MM.1S (cell line): ENCODE data around the gene CA5A.

Experiments
- DNase-seq: peaks from one replicate; pipeline ENCODE4 v3.0.0-alpha.2; 2015
- H2AFZ ChIP-seq: fragments of 300-600 bp; sonication (generic); 2 replicates; pipeline ENCODE4 v1.6.0; 2016; ENCODE audit warnings: antibody characterized with exemption, low read length
- H3F3A ChIP-seq: fragments of 300-600 bp; sonication (generic); 2 replicates; pipeline ENCODE4 v1.6.1; 2016; ENCODE audit warnings: mild to moderate bottlenecking, antibody characterized with exemption, low read length, moderate library complexity, mixed read lengths; ENCODE audit not compliant: insufficient read depth
- H3K27ac ChIP-seq: fragments of 300-600 bp; sonication (generic); 2 replicates; pipeline ENCODE4 v1.5.1; 2016; ENCODE audit warnings: mild to moderate bottlenecking, low read length
- H3K27me3 ChIP-seq: fragments of 300-600 bp; sonication (generic); replicated peaks from 2 replicates; pipeline ENCODE4 v1.6.0; 2016; ENCODE audit warnings: low read length; ENCODE audit not compliant: insufficient read depth
- H3K36me3 ChIP-seq: fragments of 300-600 bp; sonication (generic); replicated peaks from 2 replicates; pipeline ENCODE4 v1.6.1; 2016; ENCODE audit warnings: mild to moderate bottlenecking, low read length, mixed read lengths; ENCODE audit not compliant: insufficient read depth
- H3K4me1 ChIP-seq: fragments of 300-600 bp; sonication (generic); 2 replicates; pipeline ENCODE4 v1.6.1; 2016; ENCODE audit warnings: low read length, mixed read lengths
- H3K4me2 ChIP-seq: fragments of 300-600 bp; sonication (generic); 2 replicates; pipeline ENCODE4 v1.6.0; 2016; ENCODE audit warnings: low read depth, low read length
- H3K4me3 ChIP-seq: fragments of 300-600 bp; sonication (generic); 2 replicates; pipeline ENCODE4 v1.5.1; 2016; ENCODE audit warnings: low read length, mixed read lengths
- H3K79me2 ChIP-seq: fragments of 300-600 bp; sonication (generic); 2 replicates; pipeline ENCODE4 v1.6.1; 2016; ENCODE audit warnings: mixed run types, low read length, mixed read lengths
- H3K9ac ChIP-seq: fragments of 300-600 bp; sonication (generic); 2 replicates; pipeline ENCODE4 v1.6.1; 2016; ENCODE audit warnings: low read length, mixed read lengths
- H3K9me2 ChIP-seq: fragments of 300-600 bp; sonication (generic); replicated peaks from 2 replicates; pipeline ENCODE4 v1.6.1; 2016; ENCODE audit warnings: mild to moderate bottlenecking, low read length, mixed read lengths; ENCODE audit not compliant: insufficient read depth
- H3K9me3 ChIP-seq: fragments of 300-600 bp; sonication (generic); replicated peaks from 2 replicates; pipeline ENCODE4 v1.6.1; 2016; ENCODE audit warnings: mild to moderate bottlenecking, low read length, mixed read lengths; ENCODE audit not compliant: insufficient read depth
- H4K20me1 ChIP-seq: fragments of 300-600 bp; sonication (generic); 2 replicates; pipeline ENCODE4 v1.6.1; 2016; ENCODE audit warnings: mild to moderate bottlenecking, low read length, moderate library complexity, mixed read lengths; ENCODE audit not compliant: insufficient read depth
- CTCF ChIP-seq: fragments of 300-600 bp; sonication (generic); IDR thresholded peaks from 2 replicates; pipeline ENCODE4 v1.5.1; 2016; ENCODE audit warnings: antibody characterized with exemption, low read length, mixed read lengths
- EZH2 ChIP-seq: fragments of 300-600 bp; sonication (generic); optimal IDR thresholded peaks from 2 replicates; pipeline ENCODE3; 2017; ENCODE audit warnings: low read depth, mild to moderate bottlenecking, antibody characterized with exemption, low read length, mixed read lengths
- EZH2phosphoT487 ChIP-seq: fragments of 300-600 bp; sonication (generic); IDR thresholded peaks from 2 replicates; pipeline ENCODE4 v1.6.1; 2018; ENCODE audit warnings: antibody characterized with exemption, low read length

CA5A gene

GRCh38 chr16:87958632-87959031 lies 22.3 kb upstream of the CA5A start:
- no peaks in the 10 kb centered on the region for H3K27me3 ChIP-seq
- H3K79me2 ChIP-seq, result peaks cover 90% of the 10 kb centered on the region
- no peak overlapping the region for H3K4me3 ChIP-seq
- no peaks in the 10 kb centered on the region for H3K36me3 ChIP-seq
- peaks cover 17% of the 10 kb centered on the region for H3F3A ChIP-seq
- peaks cover 28% of the 10 kb centered on the region for H3K4me1 ChIP-seq
- no peak for DNase-seq
- no peaks in the 10 kb centered on the region for H4K20me1 ChIP-seq
- no peak for TF ChIP-seq EZH2phosphoT487
- TF ChIP-seq CTCF, result no peak
- no peak for TF ChIP-seq EZH2
- H3K9ac ChIP-seq, result no peak overlapping the region
- H3K9me2 ChIP-seq, result no peaks in the 10 kb centered on the region
- H2AFZ ChIP-seq, result no peak overlapping the region
- H3K27ac ChIP-seq, result no peak overlapping the region
- no peaks in the 10 kb centered on the region for H3K9me3 ChIP-seq
- H3K4me2 ChIP-seq, result no peak overlapping the region

DNA sequence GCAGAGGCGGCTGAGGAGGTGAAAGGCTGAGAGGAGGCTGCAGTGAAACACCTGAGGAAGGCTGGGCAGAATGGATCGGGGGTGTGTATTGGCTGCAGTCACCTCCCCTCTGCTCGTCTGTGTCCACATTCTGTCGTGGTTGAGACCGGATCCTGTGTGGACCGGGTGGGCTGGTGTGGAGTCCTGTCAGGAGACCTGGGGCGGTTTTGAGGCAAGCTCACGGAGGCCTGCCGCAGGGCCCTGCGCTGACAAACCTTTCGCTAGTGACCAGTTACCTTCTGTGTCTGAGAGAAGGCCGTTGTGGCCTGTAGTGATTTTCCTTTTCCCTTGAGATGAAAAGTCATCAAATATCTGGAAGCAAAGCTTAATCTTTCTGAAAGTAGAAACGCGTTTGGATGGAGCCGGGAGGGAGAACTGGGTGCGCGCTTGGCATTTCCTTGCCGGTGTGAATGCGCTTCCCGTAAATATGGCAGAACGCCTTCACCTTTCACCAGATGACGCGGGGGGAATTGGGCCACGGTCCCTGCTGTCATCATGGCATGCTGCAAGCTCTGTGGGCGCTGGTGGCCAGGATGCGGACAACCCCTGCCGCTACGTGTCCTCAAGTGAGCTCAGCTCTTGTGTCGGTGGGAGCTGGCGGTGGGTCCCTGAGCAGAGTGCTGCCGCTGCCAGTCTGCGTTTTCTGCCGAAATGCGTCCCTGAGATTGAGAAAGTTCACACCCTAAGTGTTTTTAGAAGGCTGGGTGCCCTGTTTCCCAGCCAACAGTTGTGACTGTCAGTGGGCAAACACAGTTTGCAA lies 21.2 kb upstream of the CA5A start:
- Histone ChIP-seq H2AFZ (no peak overlapping the region), H3K9me2 (no peaks in the 10 kb centered on the region), H3K4me3 (no peak overlapping the region), H3F3A (peaks cover 17% of the 10 kb centered on the region), H3K9ac (no peak overlapping the region), H4K20me1 (no peaks in the 10 kb centered on the region), H3K36me3 (no peaks in the 10 kb centered on the region), H3K27me3 (no peaks in the 10 kb centered on the region), H3K27ac (peak overlapping the region; percentile 99; the same call in 1 of the 2 replicates), H3K4me1 (peaks cover 28% of the 10 kb centered on the region), H3K9me3 (no peaks in the 10 kb centered on the region), H3K79me2 (peaks cover 90% of the 10 kb centered on the region), H3K4me2 (peak overlapping the region; percentile 76; the same call in 1 of the 2 replicates)
- no peak for DNase-seq
- TF ChIP-seq EZH2 (no peak), CTCF (no peak), EZH2phosphoT487 (no peak)

- Histone ChIP-seq H3F3A (peaks cover 17% of the 10 kb centered on the region), H3K4me3 (peak overlapping the region; percentile 41), H3K36me3 (no peaks in the 10 kb centered on the region), H3K9ac (peak overlapping the region; percentile 74), H2AFZ (no peak overlapping the region), H3K79me2 (peaks cover 92% of the 10 kb centered on the region), H3K9me3 (no peaks in the 10 kb centered on the region), H3K27ac (peak overlapping the region; percentile 99), H3K4me2 (peak overlapping the region; percentile 76), H4K20me1 (no peaks in the 10 kb centered on the region), H3K27me3 (no peaks in the 10 kb centered on the region), H3K4me1 (peaks cover 28% of the 10 kb centered on the region), H3K9me2 (no peaks in the 10 kb centered on the region)
- DNase-seq, result peak; percentile 81
- TF ChIP-seq CTCF (no peak), EZH2 (no peak), EZH2phosphoT487 (no peak)
Observed at GRCh38 chr16:87956365-87957231, 20.3 kb upstream of the CA5A start.
